Panc1 (cell line): ENCODE measurements around the gene ZNF140. TPM values are rescaled to one million over a fixed set of nuclear protein-coding genes. Genes with fewer than 3 reads are reported as not detected.

Experiments used
- ATAC-seq: fragments of 200-7000 bp; cut with Tn5 transposase; 2 replicates; pipeline ENCODE4 v1.9.1; 2020; ENCODE audit warnings: mild to moderate bottlenecking, moderate library complexity
- BruUV-seq: library from RNA; stranded (reverse); fragments of 400-500 nt; replicated peaks from 2 replicates; lab custom pipeline; 2021; lab: Mats Ljungman, UMichigan
- CTCF ChIA-PET: fragments of 300-600 bp; sonication (Branson Sonifier 250); formaldehyde crosslinking; loops from one replicate; lab custom pipeline; 2022; ENCODE audit warnings: antibody characterized with exemption; lab: Charles Lee
- POLR2A ChIA-PET: fragments of 300-600 bp; sonication (Branson Sonifier 250); formaldehyde crosslinking; loops from one replicate; lab custom pipeline; 2022; ENCODE audit warnings: antibody characterized with exemption; lab: Charles Lee
- DNase-seq: peaks from one replicate; pipeline ENCODE4 v3.0.0-alpha.2; 2010; ENCODE audit warnings: low read depth, low spot score
- H3K27ac ChIP-seq: 2 replicates; pipeline ENCODE4 v1.5.1; 2011; ENCODE audit warnings: mild to moderate bottlenecking, low read length, inconsistent platforms
- H3K27me3 ChIP-seq: fragments of 200-500 bp; sonication (Bioruptor generic); 2 replicates; pipeline ENCODE4 v1.6.0; 2014; ENCODE audit warnings: low read length, inconsistent platforms; ENCODE audit not compliant: control insufficient read depth, insufficient read depth
- H3K36me3 ChIP-seq: fragments of 200-500 bp; sonication (Bioruptor generic); 2 replicates; pipeline ENCODE4 v1.5.1; 2014; ENCODE audit warnings: inconsistent platforms, mild to moderate bottlenecking, low read length, moderate library complexity; ENCODE audit not compliant: control insufficient read depth, insufficient read depth
- H3K4me1 ChIP-seq: 2 replicates; pipeline ENCODE4 v1.5.1; 2011; ENCODE audit warnings: inconsistent platforms, mild to moderate bottlenecking, low read length, moderate library complexity; ENCODE audit not compliant: control insufficient read depth, insufficient read depth
- H3K4me3 ChIP-seq, 2 experiments: 2 replicates each; pipeline ENCODE4 v1.5.1; 2011 to 2012; ENCODE audit warnings: low read depth in 2 of 2, low read length in 2 of 2, mild to moderate bottlenecking in 2 of 2, inconsistent platforms in 1 of 2, moderate library complexity in 1 of 2
- H3K9me3 ChIP-seq: fragments of 200-500 bp; sonication (Bioruptor generic); 2 replicates; pipeline ENCODE4 v1.5.1; 2014; ENCODE audit warnings: low read depth, mild to moderate bottlenecking, inconsistent platforms, low read length, moderate library complexity; ENCODE audit not compliant: control insufficient read depth, insufficient read depth
- CTCF ChIP-seq: fragments of 450-650 bp; IDR thresholded peaks from 2 replicates; pipeline ENCODE4 v1.5.1; 2017; ENCODE audit warnings: mild to moderate bottlenecking
- POLR2AphosphoS5 ChIP-seq: IDR thresholded peaks from 2 replicates; pipeline ENCODE4 v1.6.1; 2012; ENCODE audit warnings: mild to moderate bottlenecking, low read depth, low read length, moderate library complexity
- REST ChIP-seq, 2 experiments: IDR thresholded peaks; 2 replicates each; pipeline ENCODE4 v1.6.1; 2011 to 2012; ENCODE audit warnings: low read depth in 2 of 2, control low read depth in 1 of 2, low read length in 1 of 2, mild to moderate bottlenecking in 1 of 2, moderate library complexity in 1 of 2; ENCODE audit not compliant: insufficient read depth in 1 of 2
- TCF7L2 ChIP-seq: IDR thresholded peaks from 2 replicates; pipeline ENCODE4 v1.6.1; 2011; ENCODE audit warnings: mild to moderate bottlenecking, low read depth, low read length, inconsistent platforms
- in situ Hi-C: cut with HindIII; loops from 2 replicates; pipeline ENCODE4 v1.10.0; 2016; ENCODE audit warnings: low sequenced_read_pairs, low pct_unique_long_range_greater_than_20kb
- intact Hi-C: fragments of 100-400 bp; cut with micrococcal nuclease; formaldehyde crosslinking; loops from one replicate; pipeline ENCODE4 v1.10.0; 2022; ENCODE audit not compliant: unreplicated experiment
- total RNA-seq: library from RNA; stranded (reverse); gene quantifications from one replicate; pipeline ENCODE4 v1.2.1, GENCODE V29; 2021; ENCODE audit not compliant: unreplicated experiment

Gene ZNF140
- total RNA-seq, 1 experiment from 2014 or later = 14.3 TPM

GRCh38 chr12:133120385-133121191 lies 39.9 kb downstream of the ZNF140 start:
- DNase-seq (no peak), ATAC-seq (no peak)
- POLR2A ChIA-PET = no interaction called here
- Histone ChIP-seq H3K27ac (no peak overlapping the region), H3K36me3 (no peaks in the 10 kb centered on the region), H3K4me3 (no peak overlapping the region), H3K4me1 (no peaks in the 10 kb centered on the region), H3K9me3 (peaks cover 89% of the 10 kb centered on the region), H3K27me3 (no peaks in the 10 kb centered on the region)
- TF ChIP-seq REST (IDR thresholded peaks at IDR 0.05; ENCODE audit: insufficient read depth in 1 of 2, low read depth in 2 of 2, low read length in 1 of 2) (no peak), POLR2AphosphoS5 (no peak)
- intact Hi-C loops = no loop called here
- CTCF ChIA-PET = no interaction called here
- in situ Hi-C loops = no loop called here
- no TSS peak for BruUV-seq

GRCh38 chr12:133124674-133125073 lies 44.0 kb downstream of the ZNF140 start:
- no TSS peak for BruUV-seq
- in situ Hi-C loops = no loop called here
- peaks cover 92% of the 10 kb centered on the region for H3K9me3 ChIP-seq

More at GRCh38 chr12:133124674-133125073, 44.0 kb downstream of the ZNF140 start:
- ATAC-seq (no peak), DNase-seq (no peak)
- ChIA-PET POLR2A (no interaction called here), CTCF (no interaction called here)
- intact Hi-C loops = no loop called here
- TF ChIP-seq TCF7L2 (no peak), CTCF (no peak), POLR2AphosphoS5 (no peak), REST (IDR thresholded peaks at IDR 0.05; ENCODE audit: insufficient read depth in 1 of 2, low read depth in 2 of 2, low read length in 1 of 2) (no peak)
- Histone ChIP-seq H3K4me3 (no peak overlapping the region), H3K27me3 (no peaks in the 10 kb centered on the region), H3K36me3 (no peaks in the 10 kb centered on the region), H3K27ac (no peak overlapping the region), H3K4me1 (no peaks in the 10 kb centered on the region)
